ENCODE results near the gene SH3PXD2B. TPM values are rescaled to one million over a fixed set of nuclear protein-coding genes. Genes with fewer than 3 reads are reported as not detected.
A peak's percentile ranks its signal among the peaks of the same experiment; 100 is the strongest.
"Not testable (repeated sequence)": the region's sequence is repeated elsewhere in the genome, so short reads cannot be mapped to it uniquely, and the experiment has no call there.

The SH3PXD2B gene
- total RNA-seq, 1 donor from 2014 or later: 30.9 TPM

GRCh38 chr5:172403189-172403796 is 51.0 kb downstream of the SH3PXD2B start:
- TF ChIP-seq POLR2A (IDR thresholded peaks at IDR 0.05) (no peak), CTCF (IDR thresholded peaks at IDR 0.05) (no peak), POLR2AphosphoS5 (IDR thresholded peaks at IDR 0.05; ENCODE audit: insufficient read depth in 1 of 2, low read depth in 1 of 2) (peak; percentile 83 to 93)
- DNase-seq (ENCODE audit: extremely low spot score in 2 of 2): peak in 1 of 2 donors; percentile 92
- H3K4me1 ChIP-seq: peaks cover 66% of the 10 kb centered on the region
- intact Hi-C loops (cut with DNase I): no loop called here
- no peaks in the 10 kb centered on the region for H3K27me3 ChIP-seq
- peak overlapping the region; percentile 98 for H3K27ac ChIP-seq
- no peaks in the 10 kb centered on the region for H3K9me3 ChIP-seq
- peaks cover 0 to 19% of the 10 kb centered on the region in 2 donors for H3K36me3 ChIP-seq
- no peak overlapping the region for H3K4me3 ChIP-seq

DNA sequence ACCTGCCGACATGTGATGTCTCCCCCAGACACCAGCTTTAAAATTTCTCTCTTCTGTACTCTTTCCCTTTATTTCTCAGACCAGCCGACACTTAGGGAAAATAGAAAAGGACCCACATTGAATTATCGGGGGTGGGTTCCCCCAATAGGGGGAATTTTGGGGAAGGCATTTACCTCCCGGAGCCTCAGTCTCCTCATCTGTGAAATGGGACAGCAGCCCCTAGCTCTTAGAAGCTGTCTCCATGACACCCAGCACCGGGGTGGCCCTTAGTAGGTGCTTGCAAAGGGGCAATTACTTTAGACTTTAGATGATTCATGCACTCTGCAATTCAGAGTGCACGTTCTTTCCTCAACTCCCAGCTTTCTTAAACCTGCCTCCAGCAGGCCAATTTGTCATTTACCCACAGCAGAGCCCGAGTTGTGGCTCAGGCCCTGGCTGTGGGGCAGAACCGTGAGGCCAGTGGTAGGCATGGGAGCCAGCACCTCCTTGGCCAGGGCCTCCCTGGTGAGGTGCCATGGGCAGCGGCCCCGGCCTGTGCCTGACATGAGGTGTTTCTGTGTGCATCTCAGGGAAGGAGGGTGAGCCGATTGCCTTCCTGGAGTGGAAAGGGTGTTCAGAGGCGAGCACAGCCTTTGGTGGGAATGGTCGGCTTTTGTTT is 51.7 kb downstream of the SH3PXD2B start:
- Histone ChIP-seq H3K27ac (peak overlapping the region; percentile 98), H3K36me3 (peaks cover 0 to 22% of the 10 kb centered on the region in 2 donors), H3K4me1 (peaks cover 60% of the 10 kb centered on the region), H3K4me3 (no peak overlapping the region), H3K27me3 (no peaks in the 10 kb centered on the region), H3K9me3 (no peaks in the 10 kb centered on the region)
- intact Hi-C loops (cut with DNase I): no loop called here
- DNase-seq (ENCODE audit: extremely low spot score in 2 of 2): peak in 1 of 2 donors; percentile 92
- TF ChIP-seq POLR2AphosphoS5 (IDR thresholded peaks at IDR 0.05; ENCODE audit: insufficient read depth in 1 of 2, low read depth in 1 of 2): no peak
- TF ChIP-seq POLR2A (IDR thresholded peaks at IDR 0.05): no peak
- no peak for TF ChIP-seq CTCF (IDR thresholded peaks at IDR 0.05)

- H3K27me3 ChIP-seq; H3K9me3 ChIP-seq; H3K4me3 ChIP-seq; DNase-seq (ENCODE audit: extremely low spot score in 2 of 2); intact Hi-C loops (cut with DNase I): not testable (repeated sequence)
- Histone ChIP-seq H3K36me3 (peaks cover 0 to 29% of the 10 kb centered on the region in 2 donors), H3K4me1 (peaks cover 54% of the 10 kb centered on the region), H3K27ac (peak overlapping the region; percentile 98)
Observed at GRCh38 chr5:172402031-172402430, 52.3 kb downstream of the SH3PXD2B start.

DNA sequence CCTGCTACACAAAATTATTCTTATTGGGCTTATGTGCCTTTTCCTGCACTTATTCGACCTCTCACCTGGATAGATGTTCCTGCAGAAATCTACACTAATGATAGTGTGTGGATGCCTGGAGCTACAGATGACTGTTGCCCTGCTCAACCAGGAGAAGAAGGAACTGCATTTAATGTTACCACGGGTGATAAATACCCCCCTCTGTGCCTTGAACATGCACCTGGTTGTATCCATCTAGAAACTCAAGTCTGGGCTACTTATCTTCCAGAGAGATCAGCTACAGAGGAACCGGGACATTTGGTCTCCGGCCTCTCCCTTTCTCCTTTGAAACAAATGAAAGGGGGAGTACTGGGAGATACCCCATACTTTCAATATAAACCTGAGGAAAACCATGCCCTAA is 54.5 kb downstream of the SH3PXD2B start:
- TF ChIP-seq POLR2AphosphoS5 (IDR thresholded peaks at IDR 0.05; ENCODE audit: insufficient read depth in 1 of 2, low read depth in 1 of 2): no peak
- TF ChIP-seq CTCF (IDR thresholded peaks at IDR 0.05): no peak
- TF ChIP-seq POLR2A (IDR thresholded peaks at IDR 0.05): no peak
- intact Hi-C loops (cut with DNase I): no loop called here
- H3K9me3 ChIP-seq: no peaks in the 10 kb centered on the region
- H3K4me1 ChIP-seq: peaks cover 34% of the 10 kb centered on the region
- peaks cover 0 to 19% of the 10 kb centered on the region in 2 donors for H3K36me3 ChIP-seq
- H3K4me3 ChIP-seq: no peak overlapping the region
- no peaks in the 10 kb centered on the region for H3K27me3 ChIP-seq
- no peak for DNase-seq (ENCODE audit: extremely low spot score in 2 of 2)
- H3K27ac ChIP-seq: peak overlapping the region; percentile 42

GRCh38 chr5:172399336-172399735 is 55.0 kb downstream of the SH3PXD2B start:
- no peak for DNase-seq (ENCODE audit: extremely low spot score in 2 of 2)
- intact Hi-C loops (cut with DNase I): no loop called here

GRCh38 chr5:172398645-172399044 is 55.7 kb downstream of the SH3PXD2B start:
- intact Hi-C loops (cut with DNase I); H3K27ac ChIP-seq; H3K9me3 ChIP-seq; DNase-seq (ENCODE audit: extremely low spot score in 2 of 2); H3K27me3 ChIP-seq; H3K4me3 ChIP-seq: not testable (repeated sequence)
- H3K4me1 ChIP-seq: peaks cover 22% of the 10 kb centered on the region
- H3K36me3 ChIP-seq: peaks cover 0 to 25% of the 10 kb centered on the region in 2 donors

More at GRCh38 chr5:172399336-172399735, 55.0 kb downstream of the SH3PXD2B start:
- no peak overlapping the region for H3K4me3 ChIP-seq
- peaks cover 29% of the 10 kb centered on the region for H3K4me1 ChIP-seq
- no peaks in the 10 kb centered on the region for H3K27me3 ChIP-seq
- TF ChIP-seq POLR2AphosphoS5 (IDR thresholded peaks at IDR 0.05; ENCODE audit: insufficient read depth in 1 of 2, low read depth in 1 of 2) (no peak), CTCF (IDR thresholded peaks at IDR 0.05) (no peak), POLR2A (IDR thresholded peaks at IDR 0.05) (no peak)
- no peaks in the 10 kb centered on the region for H3K9me3 ChIP-seq
- peak overlapping the region; percentile 42 for H3K27ac ChIP-seq
- H3K36me3 ChIP-seq: peaks cover 0 to 19% of the 10 kb centered on the region in 2 donors

DNA sequence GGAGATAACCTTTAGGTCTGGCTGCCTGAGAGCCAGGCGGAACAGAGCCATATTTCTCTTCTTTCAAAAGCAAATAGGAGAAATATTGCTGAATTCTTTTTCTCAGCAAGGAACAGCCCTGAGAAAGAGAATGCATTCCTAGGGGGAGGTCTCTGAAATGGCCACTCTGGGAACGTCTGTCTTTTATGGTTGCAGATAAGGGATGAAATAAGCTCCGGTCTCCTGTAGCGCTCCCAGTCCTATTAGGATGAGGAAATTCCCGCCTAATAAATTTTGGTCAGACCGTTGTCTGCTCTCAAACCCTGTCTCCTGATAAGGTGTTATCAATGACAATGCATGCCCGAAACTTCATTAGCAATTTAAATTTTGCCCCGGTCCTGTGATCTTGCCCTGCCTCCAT is 57.3 kb downstream of the SH3PXD2B start:
- intact Hi-C loops (cut with DNase I); H3K27ac ChIP-seq; DNase-seq (ENCODE audit: extremely low spot score in 2 of 2); H3K4me1 ChIP-seq; H3K27me3 ChIP-seq; H3K9me3 ChIP-seq; H3K4me3 ChIP-seq: not testable (repeated sequence)
- H3K36me3 ChIP-seq: peaks cover 0 to 31% of the 10 kb centered on the region in 2 donors

All from vagina (tissue), 2 donors.